Coronary artery (tissue), 2 donors: Measurements from ENCODE around the gene CEMIP.
"Not testable (repeated sequence)": the region's sequence is repeated elsewhere in the genome, so short reads cannot be mapped to it uniquely, and the experiment has no call there.

Source experiments
- DNase-seq: peaks from one replicate; pipeline ENCODE4 v3.0.0-alpha.2; 2017; ENCODE audit warnings: low spot score
- H3K27ac ChIP-seq, 2 donors: fragments of 200-600 bp; sonication (generic); one replicate each; pipeline ENCODE4 v1.5.1; 2016 to 2019
- H3K4me3 ChIP-seq: fragments of 200-600 bp; sonication (generic); 2 replicates; pipeline ENCODE4 v1.5.1; 2016; ENCODE audit warnings: mild to moderate bottlenecking, moderate library complexity
- TF ChIP-seq, protein P1 (sequence below): fragments of 200-600 bp; sonication (generic); IDR thresholded peaks from one replicate; pipeline ENCODE4 v1.5.1; 2019; ENCODE audit warnings: antibody characterized with exemption

The CEMIP gene

DNA sequence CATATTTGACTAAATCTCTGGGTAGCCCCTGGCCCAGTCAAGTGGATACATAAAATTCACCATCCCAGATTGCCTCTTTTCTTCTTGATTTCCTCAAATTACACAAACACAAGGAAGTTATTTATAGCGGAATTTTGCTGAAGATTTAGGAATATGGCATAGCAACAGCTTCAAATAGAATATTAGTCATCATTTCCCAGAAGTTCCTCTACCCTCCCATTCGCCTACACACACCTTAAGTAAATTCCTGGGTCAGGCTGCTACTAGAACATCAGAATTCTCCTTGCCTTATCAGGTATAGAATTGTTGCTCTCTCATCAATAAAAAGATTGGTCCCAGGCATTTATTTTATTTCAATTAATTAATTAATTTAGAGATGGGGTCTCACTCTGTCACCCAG, 178.8 kb downstream of the CEMIP start:
- no peak for DNase-seq
- Histone ChIP-seq H3K4me3 (no peak overlapping the region), H3K27ac (no peak overlapping the region)
- TF ChIP-seq, protein P1, sequence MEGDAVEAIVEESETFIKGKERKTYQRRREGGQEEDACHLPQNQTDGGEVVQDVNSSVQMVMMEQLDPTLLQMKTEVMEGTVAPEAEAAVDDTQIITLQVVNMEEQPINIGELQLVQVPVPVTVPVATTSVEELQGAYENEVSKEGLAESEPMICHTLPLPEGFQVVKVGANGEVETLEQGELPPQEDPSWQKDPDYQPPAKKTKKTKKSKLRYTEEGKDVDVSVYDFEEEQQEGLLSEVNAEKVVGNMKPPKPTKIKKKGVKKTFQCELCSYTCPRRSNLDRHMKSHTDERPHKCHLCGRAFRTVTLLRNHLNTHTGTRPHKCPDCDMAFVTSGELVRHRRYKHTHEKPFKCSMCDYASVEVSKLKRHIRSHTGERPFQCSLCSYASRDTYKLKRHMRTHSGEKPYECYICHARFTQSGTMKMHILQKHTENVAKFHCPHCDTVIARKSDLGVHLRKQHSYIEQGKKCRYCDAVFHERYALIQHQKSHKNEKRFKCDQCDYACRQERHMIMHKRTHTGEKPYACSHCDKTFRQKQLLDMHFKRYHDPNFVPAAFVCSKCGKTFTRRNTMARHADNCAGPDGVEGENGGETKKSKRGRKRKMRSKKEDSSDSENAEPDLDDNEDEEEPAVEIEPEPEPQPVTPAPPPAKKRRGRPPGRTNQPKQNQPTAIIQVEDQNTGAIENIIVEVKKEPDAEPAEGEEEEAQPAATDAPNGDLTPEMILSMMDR = no peak

DNA sequence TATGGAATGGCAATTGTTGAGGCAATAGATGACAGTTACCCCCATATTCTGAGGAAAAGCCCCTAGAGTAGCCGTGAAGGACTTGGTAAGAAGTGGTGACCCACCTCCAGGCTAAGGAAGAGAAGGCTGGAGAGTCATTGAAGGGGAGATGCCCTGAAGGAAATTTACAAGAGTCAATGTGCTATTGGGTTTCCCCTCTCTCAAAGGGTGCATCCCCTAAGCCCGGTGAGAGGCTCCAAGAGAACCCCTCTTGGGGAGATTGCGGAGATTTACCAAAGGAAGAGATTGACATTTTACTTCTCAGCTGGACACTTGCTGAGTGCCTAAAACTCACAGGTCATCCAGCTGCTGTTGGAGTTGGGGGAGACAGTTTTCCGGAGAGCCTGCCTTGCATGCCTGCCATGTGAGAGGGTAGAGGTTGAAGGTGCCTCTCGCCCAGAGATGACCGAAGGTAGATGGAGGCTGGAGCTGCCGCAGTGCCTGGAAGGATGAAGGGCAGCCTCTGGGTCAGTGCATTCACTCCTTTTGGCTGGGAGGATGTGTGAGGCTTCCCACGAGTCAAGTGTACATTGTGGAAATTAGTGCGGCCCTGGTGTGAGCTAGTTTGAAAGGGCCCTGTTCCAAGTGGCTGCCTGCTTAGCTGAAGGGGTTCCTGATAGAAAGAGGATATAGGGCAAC, 179.8 kb downstream of the CEMIP start:
- TF ChIP-seq, protein P1 = no peak
- Histone ChIP-seq H3K4me3 (no peak overlapping the region), H3K27ac (no peak overlapping the region)
- no peak for DNase-seq

- not testable (repeated sequence) for H3K27ac ChIP-seq, H3K4me3 ChIP-seq, DNase-seq
Observed at GRCh38 chr15:80965454-80965853, 186.3 kb downstream of the CEMIP start.

DNA sequence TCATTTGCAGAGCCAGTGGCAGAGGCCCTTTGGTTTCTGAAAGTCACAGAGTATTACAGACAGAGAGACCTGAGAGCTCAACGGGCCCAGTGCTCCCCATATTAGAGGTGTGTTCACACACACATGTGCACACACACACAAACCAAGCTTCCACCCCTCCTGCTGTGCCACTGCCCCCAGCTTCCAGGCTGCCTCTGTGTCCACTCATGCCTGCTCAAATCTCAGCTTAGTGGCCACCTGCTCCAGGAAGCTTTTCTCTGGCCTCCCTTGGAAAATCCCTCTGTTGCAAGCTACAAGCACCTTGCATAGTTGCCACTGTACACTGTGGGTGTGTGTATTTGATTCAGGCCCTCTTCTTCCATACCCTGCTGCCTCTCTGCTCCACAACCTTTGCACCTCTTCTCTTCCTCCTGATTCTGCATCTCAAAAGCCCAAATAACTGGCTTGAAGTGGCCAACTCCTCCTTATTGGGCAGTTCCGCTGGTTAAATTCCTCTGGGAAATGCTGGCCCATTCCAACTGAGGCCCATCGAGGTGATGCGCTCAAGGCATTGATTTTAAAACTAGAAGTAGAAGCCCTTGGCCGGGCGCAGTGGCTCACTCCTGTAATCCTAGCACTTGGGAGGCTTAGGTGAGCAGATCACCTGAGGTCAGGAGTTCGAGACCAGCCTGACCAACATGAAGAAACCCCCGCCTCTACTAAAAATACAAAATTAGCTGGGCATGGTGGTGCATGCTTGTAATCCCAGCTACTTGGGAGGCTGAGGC, 187.4 kb downstream of the CEMIP start:
- Histone ChIP-seq H3K4me3 (no peak overlapping the region), H3K27ac (no peak overlapping the region)
- peak; percentile 38 for DNase-seq
- TF ChIP-seq, protein P1 = no peak

GRCh38 chr15:80967451-80967850, 188.3 kb downstream of the CEMIP start:
- TF ChIP-seq, protein P1 = no peak
- Histone ChIP-seq H3K27ac (no peak overlapping the region), H3K4me3 (no peak overlapping the region)
- DNase-seq = peak; percentile 49

DNA sequence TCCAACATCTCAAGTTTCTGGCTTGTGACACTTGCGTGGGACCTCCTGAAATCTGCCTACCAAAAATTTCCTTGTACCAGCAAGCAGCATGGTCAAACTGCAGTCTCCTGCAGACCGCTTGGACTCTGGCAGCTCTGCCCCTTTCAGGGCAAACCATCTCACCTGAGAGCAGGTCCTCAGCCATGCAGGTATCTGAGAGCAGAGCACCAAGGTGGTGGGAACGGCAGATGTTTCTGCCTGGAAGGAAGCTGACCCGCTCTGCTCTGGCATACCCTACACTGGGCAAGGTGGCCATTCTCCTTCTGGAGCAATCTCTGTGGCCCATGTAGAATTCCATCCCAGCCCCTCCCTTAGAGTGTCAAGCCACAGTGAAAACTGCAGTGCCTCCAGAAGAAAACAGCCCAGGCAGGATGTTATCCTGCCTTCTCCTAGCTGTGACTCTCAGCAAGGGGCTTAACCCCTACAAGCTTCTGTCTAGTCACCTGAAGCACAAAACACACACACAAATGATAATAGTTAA, 188.9 kb downstream of the CEMIP start:
- Histone ChIP-seq H3K27ac (no peak overlapping the region), H3K4me3 (no peak overlapping the region)
- TF ChIP-seq, protein P1 = no peak
- peak; percentile 43 for DNase-seq

- no peak overlapping the region for H3K4me3 ChIP-seq
- DNase-seq = peak; percentile 29
- TF ChIP-seq, protein P1 = no peak
- no peak overlapping the region for H3K27ac ChIP-seq
Observed at GRCh38 chr15:80969316-80969715, 190.1 kb downstream of the CEMIP start.
